Mucosa of rectum (tissue), 2 donors: ENCODE measurements around the gene PLPP7.
A peak's percentile ranks its signal among the peaks of the same experiment; 100 is the strongest.

Source experiments
- H3K27ac ChIP-seq, 2 donors: one replicate each; pipeline ENCODE4 v1.7.0; 2013; ENCODE audit warnings: inconsistent platforms in 2 of 2, low read depth in 2 of 2, low read length in 2 of 2
- H3K27me3 ChIP-seq, 2 donors: one replicate each; pipeline ENCODE4 v1.7.0; 2013; ENCODE audit warnings: low read length in 2 of 2; ENCODE audit not compliant: control insufficient read depth in 2 of 2, insufficient read depth in 2 of 2
- H3K36me3 ChIP-seq, 2 donors: one replicate each; pipeline ENCODE4 v1.7.0; 2013; ENCODE audit warnings: low read length in 2 of 2; ENCODE audit not compliant: control insufficient read depth in 2 of 2, insufficient read depth in 2 of 2
- H3K4me1 ChIP-seq, 2 donors: one replicate each; pipeline ENCODE4 v1.7.0; 2013; ENCODE audit warnings: low read length in 2 of 2, mild to moderate bottlenecking in 1 of 2; ENCODE audit not compliant: control insufficient read depth in 2 of 2, insufficient read depth in 2 of 2
- H3K4me3 ChIP-seq, 2 donors: one replicate each; pipeline ENCODE4 v1.7.0; 2013; ENCODE audit warnings: low read length in 2 of 2
- H3K9ac ChIP-seq, 2 donors: one replicate each; pipeline ENCODE4 v1.7.0; 2013; ENCODE audit warnings: low read length in 2 of 2, low read depth in 1 of 2, mild to moderate bottlenecking in 1 of 2
- H3K9me3 ChIP-seq, 2 donors: one replicate each; pipeline ENCODE4 v1.7.0; 2013; ENCODE audit warnings: low read length in 2 of 2; ENCODE audit not compliant: control insufficient read depth in 2 of 2
- donor health status: healthy.
- donor health status: Normal muscosa, but diverticular disease.

The PLPP7 gene

DNA sequence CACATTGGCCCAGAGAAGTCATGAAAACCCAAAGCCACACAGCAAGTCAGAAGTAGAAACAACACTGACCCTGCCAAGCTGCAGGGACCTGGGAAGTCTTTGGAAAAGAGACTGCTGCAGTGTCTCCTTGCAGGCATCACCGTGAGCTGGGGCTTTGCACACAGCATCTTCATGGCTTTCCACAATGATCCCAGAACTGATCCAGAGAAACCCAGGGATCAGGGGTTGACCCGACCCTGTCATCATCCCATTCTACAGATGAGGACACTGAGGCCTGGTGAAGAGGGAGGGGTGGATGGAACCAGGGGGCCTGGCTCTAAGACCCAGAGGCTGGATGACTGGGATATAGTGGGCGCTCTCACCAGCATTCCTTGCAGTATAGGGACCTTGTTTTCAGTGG lies 8.9 kb upstream of the PLPP7 start:
- H3K4me1 ChIP-seq: peaks cover 7% of the 10 kb centered on the region in 2 donors
- peaks cover 23 to 25% of the 10 kb centered on the region in 2 donors for H3K27me3 ChIP-seq
- no peak overlapping the region for H3K27ac ChIP-seq
- no peaks in the 10 kb centered on the region for H3K9me3 ChIP-seq
- no peak overlapping the region for H3K4me3 ChIP-seq
- no peak overlapping the region for H3K9ac ChIP-seq
- no peaks in the 10 kb centered on the region for H3K36me3 ChIP-seq

DNA sequence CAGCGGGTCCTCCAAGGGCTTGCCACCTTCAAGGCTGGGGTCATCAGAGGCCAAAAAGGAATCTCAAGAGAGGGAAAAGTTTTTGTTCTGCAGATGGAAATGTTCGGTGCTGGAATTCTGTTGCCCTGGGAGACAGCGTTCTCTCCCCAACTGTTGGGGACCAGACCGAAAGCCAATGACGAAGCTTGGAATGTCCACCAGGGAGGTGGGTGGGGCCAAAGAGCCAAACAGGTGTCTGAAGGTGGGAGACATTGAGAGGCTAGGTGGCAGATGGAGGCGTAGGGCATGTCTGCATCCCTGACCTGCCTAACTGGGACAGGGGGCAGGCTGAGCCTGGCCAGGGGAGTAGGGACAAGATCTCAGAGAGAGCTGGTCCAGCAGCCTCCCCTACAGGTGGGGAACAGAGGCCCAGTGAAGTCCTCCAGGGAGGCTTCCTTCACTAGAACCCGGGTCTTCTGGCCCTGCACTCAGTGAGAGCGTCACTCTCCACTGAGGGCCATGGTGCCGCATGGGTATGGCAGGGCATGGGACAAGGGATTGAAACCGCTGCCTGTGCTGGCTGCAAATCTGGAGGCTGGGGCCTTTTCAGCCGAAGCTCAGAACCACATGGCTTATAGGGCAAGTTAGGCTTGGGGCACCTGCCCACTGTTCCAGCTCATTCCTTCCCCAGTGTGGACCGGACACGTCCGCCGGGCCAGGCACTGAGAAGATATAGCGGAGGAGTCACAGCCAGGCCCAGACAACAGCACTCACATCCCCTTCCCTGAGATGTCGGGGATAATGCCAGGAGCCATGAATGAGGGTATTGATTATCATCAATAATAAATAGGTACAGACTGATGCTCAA lies 8.2 kb upstream of the PLPP7 start:
- no peak overlapping the region for H3K27ac ChIP-seq
- peaks cover 18 to 21% of the 10 kb centered on the region in 2 donors for H3K27me3 ChIP-seq
- no peak overlapping the region for H3K4me3 ChIP-seq
- no peaks in the 10 kb centered on the region for H3K9me3 ChIP-seq
- H3K4me1 ChIP-seq: peaks cover 7% of the 10 kb centered on the region in 2 donors
- no peaks in the 10 kb centered on the region for H3K36me3 ChIP-seq
- no peak overlapping the region for H3K9ac ChIP-seq

DNA sequence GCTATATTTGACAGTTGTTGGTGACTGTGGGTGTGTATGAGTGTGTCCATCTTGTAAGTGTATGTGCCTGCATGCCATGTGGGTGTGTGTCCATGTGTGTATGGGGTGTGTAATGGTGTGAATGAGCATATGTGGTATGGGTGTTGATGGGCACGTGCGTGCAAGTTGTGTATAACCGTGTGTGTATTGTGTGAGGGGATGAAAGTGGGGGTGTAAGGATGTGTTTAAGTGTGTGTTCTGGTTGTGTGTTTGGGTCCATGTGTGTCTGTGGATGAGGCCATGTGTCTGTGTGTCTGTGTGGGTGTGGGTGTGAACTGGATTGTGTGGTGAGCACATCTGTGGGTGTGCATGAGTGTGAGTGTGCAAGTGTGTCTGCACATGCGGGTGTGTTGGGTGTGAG lies 7.3 kb upstream of the PLPP7 start:
- Histone ChIP-seq H3K4me1 (peaks cover 7% of the 10 kb centered on the region in 2 donors), H3K9ac (no peak overlapping the region), H3K27ac (no peak overlapping the region), H3K27me3 (peaks cover 18 to 21% of the 10 kb centered on the region in 2 donors), H3K4me3 (no peak overlapping the region), H3K9me3 (no peaks in the 10 kb centered on the region), H3K36me3 (no peaks in the 10 kb centered on the region)

DNA sequence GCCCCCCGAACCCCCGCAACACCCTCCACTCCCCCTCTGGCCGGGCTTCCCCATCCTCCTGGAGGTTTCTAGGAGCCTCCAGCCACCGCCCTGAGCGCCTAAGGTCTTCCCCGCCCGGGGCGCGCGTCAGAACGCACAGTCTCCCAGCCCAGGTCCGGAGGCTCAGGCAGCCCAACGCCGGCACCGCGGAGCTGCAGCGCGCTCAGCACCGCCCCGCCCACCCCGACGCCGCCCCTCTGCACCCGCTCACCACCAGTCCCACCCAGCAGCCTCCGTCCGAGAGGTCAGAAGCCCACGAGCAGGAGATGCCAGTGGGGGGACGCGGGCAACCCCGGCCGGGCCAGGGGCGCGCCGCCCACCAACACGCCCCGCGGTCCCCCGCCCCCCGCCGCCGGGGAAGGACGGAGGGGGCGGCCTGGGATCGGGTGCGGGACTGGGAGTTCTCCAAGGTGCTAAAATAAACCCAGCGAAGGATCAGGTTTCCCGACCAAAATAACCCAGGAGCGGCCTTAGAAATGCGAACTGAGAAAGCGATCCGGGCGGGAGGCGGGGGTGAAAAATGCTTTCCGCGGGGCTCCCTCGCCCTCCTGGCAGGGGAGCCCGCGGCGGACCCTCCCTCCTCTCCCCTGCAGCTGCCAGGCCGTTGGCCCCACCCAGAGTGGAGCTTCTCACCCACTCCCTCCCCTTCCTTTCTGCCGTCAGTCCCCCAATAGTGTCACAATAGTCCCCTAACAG lies 6.7 kb upstream of the PLPP7 start:
- no peaks in the 10 kb centered on the region for H3K36me3 ChIP-seq
- peaks cover 18 to 21% of the 10 kb centered on the region in 2 donors for H3K27me3 ChIP-seq
- H3K27ac ChIP-seq: no peak overlapping the region
- no peaks in the 10 kb centered on the region for H3K9me3 ChIP-seq
- no peak overlapping the region for H3K4me3 ChIP-seq
- peaks cover 7% of the 10 kb centered on the region in 2 donors for H3K4me1 ChIP-seq
- H3K9ac ChIP-seq: no peak overlapping the region

GRCh38 chr9:131284856-131285255 lies 4.7 kb upstream of the PLPP7 start:
- H3K27me3 ChIP-seq: peaks cover 18 to 19% of the 10 kb centered on the region in 2 donors
- no peaks in the 10 kb centered on the region for H3K36me3 ChIP-seq
- no peak overlapping the region for H3K4me3 ChIP-seq
- no peaks in the 10 kb centered on the region for H3K9me3 ChIP-seq
- H3K27ac ChIP-seq: no peak overlapping the region
- no peak overlapping the region for H3K9ac ChIP-seq
- no peaks in the 10 kb centered on the region for H3K4me1 ChIP-seq

DNA sequence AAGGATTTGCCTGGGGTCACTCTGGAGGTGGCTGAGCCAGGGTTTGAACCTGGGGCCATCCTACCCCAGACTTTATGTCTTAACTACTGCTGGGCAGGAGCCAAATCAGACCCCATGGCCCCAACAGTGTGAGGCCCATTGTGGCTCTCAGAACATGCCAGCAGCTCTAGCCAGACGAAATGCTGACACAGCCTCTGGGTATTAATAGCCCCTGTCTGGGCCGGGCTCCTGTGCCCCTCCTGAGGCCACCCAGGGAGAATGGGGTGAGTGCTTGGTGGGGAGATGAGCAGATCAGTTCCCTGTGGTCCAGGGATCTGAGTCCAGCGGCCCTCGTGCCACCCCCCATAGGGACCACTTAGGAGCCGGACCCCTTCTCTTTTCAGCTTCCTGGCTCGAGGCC lies 2.2 kb upstream of the PLPP7 start:
- H3K36me3 ChIP-seq: no peaks in the 10 kb centered on the region
- H3K4me3 ChIP-seq: no peak overlapping the region
- no peaks in the 10 kb centered on the region for H3K9me3 ChIP-seq
- peaks cover 0 to 2% of the 10 kb centered on the region in 2 donors for H3K4me1 ChIP-seq
- H3K9ac ChIP-seq: peak overlapping the region in 1 of 2 donors; percentile 24
- H3K27ac ChIP-seq: no peak overlapping the region
- H3K27me3 ChIP-seq: peaks cover under 1 to 1% of the 10 kb centered on the region in 2 donors

DNA sequence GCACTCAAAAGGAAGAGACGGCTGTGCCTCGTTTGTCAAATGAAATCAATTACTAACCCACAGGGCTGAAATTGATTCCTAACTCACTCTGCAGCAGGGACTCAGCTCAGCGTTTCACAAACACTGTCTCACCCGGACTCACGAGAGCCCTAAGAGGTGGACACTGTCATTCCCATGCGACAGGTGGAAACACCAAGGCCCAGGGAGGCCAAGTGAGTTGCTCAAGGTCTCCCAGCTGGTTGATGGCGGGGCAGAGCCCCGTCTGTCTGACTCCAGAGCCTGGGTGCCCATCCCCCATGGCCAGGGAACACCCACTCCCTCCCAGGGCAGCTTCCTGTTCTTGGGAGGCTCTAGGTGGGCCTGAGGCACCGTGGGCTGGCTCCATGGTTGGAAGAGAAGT lies 1.3 kb upstream of the PLPP7 start:
- H3K9ac ChIP-seq: no peak overlapping the region
- H3K4me1 ChIP-seq: peaks cover 0 to 3% of the 10 kb centered on the region in 2 donors
- H3K4me3 ChIP-seq: no peak overlapping the region
- H3K27ac ChIP-seq: no peak overlapping the region
- no peaks in the 10 kb centered on the region for H3K9me3 ChIP-seq
- H3K27me3 ChIP-seq: no peaks in the 10 kb centered on the region
- H3K36me3 ChIP-seq: no peaks in the 10 kb centered on the region

GRCh38 chr9:131290036-131290766 lies 678 bp downstream of the PLPP7 start:
- peak overlapping the region in 1 of 2 donors; percentile 32 for H3K27ac ChIP-seq
- H3K36me3 ChIP-seq: no peaks in the 10 kb centered on the region
- peak overlapping the region; percentile 56 to 57 for H3K4me3 ChIP-seq
- H3K4me1 ChIP-seq: peaks cover 0 to 3% of the 10 kb centered on the region in 2 donors
- peak overlapping the region; percentile 34 to 56 for H3K9ac ChIP-seq
- H3K27me3 ChIP-seq: no peaks in the 10 kb centered on the region
- no peaks in the 10 kb centered on the region for H3K9me3 ChIP-seq

GRCh38 chr9:131290767-131291370 lies 1.3 kb downstream of the PLPP7 start:
- Histone ChIP-seq H3K4me1 (peaks cover 0 to 3% of the 10 kb centered on the region in 2 donors), H3K4me3 (peak overlapping the region in 1 of 2 donors; percentile 57)

More at GRCh38 chr9:131290767-131291370, 1.3 kb downstream of the PLPP7 start:
- Histone ChIP-seq H3K27me3 (no peaks in the 10 kb centered on the region), H3K36me3 (no peaks in the 10 kb centered on the region), H3K27ac (no peak overlapping the region), H3K9ac (peak overlapping the region in 1 of 2 donors; percentile 56), H3K9me3 (no peaks in the 10 kb centered on the region)
